Lower leg skin (tissue), 4 donors: ENCODE data around the gene KNOP1. TPM values are rescaled to one million over a fixed set of nuclear protein-coding genes. Genes with fewer than 3 reads are reported as not detected.
"Not testable (repeated sequence)": the region's sequence is repeated elsewhere in the genome, so short reads cannot be mapped to it uniquely, and the experiment has no call there.

Experiments used
- DNase-seq, 2 donors: peaks; one replicate each; pipeline ENCODE4 v3.0.0-alpha.2; 2019; ENCODE audit warnings: low spot score in 2 of 2
- H3K4me3 ChIP-seq: fragments of 200-600 bp; sonication (generic); 2 replicates; pipeline ENCODE4 v1.5.1; 2017; ENCODE audit warnings: mild to moderate bottlenecking, low read depth; ENCODE audit not compliant: poor library complexity, severe bottlenecking
- CTCF ChIP-seq, 3 donors: fragments of 450-650 bp; IDR thresholded peaks; one replicate each; pipeline ENCODE4 v1.5.1; 2016; ENCODE audit warnings: antibody characterized with exemption in 3 of 3, mild to moderate bottlenecking in 3 of 3, moderate library complexity in 2 of 3
- POLR2A ChIP-seq, 2 donors: fragments of 450-650 bp; IDR thresholded peaks; one replicate each; pipeline ENCODE4 v1.6.1; 2016 to 2017; ENCODE audit warnings: antibody characterized with exemption in 2 of 2, mild to moderate bottlenecking in 1 of 2, moderate library complexity in 1 of 2
- WGBS, 2 donors: methylation state at CpG; one replicate each; pipeline ENCODE4 v1.1.5; 2018; 5-methylcytosine and 5-hydroxymethylcytosine counted together
- intact Hi-C: fragments of 100-400 bp; cut with DNase I; formaldehyde crosslinking; loops from one replicate; pipeline ENCODE4 v1.15.0; 2023; ENCODE audit warnings: low total_unique reads
- total RNA-seq, 4 donors: library from RNA; depleted of rRNA; stranded (reverse); fragments of >200 nt; gene quantifications; one replicate each; pipeline ENCODE4 v1.1.0, GENCODE V29; 2016

Gene KNOP1
- total RNA-seq, 4 donors from 2014 or later = 12.1 to 22.7 (median 15.0) TPM

- intact Hi-C loops = no loop called here
- TF ChIP-seq POLR2A (IDR thresholded peaks at IDR 0.05) (no peak), CTCF (IDR thresholded peaks at IDR 0.05) (no peak)
- WGBS, 2 donors = 90 to 98% methylated on average over 6 of the region's 6 CpGs
- no peak overlapping the region for H3K4me3 ChIP-seq
- peak in 1 of 2 donors; percentile 10 for DNase-seq
These were observed 15.5 kb upstream of the KNOP1 start for GRCh38 chr16:19733551-19733950.

- intact Hi-C loops = no loop called here
- no peak for DNase-seq
- TF ChIP-seq POLR2A (IDR thresholded peaks at IDR 0.05) (no peak), CTCF (IDR thresholded peaks at IDR 0.05) (no peak)
- H3K4me3 ChIP-seq = no peak overlapping the region
- 83 to 90% methylated on average over 3 of the region's 3 CpGs for WGBS, 2 donors
These were observed 10.6 kb upstream of the KNOP1 start for GRCh38 chr16:19728636-19728965.

GRCh38 chr16:19722981-19723380 lies 5.0 kb upstream of the KNOP1 start:
- no peak for TF ChIP-seq POLR2A (IDR thresholded peaks at IDR 0.05)
- TF ChIP-seq CTCF (IDR thresholded peaks at IDR 0.05) = no peak

GRCh38 chr16:19722269-19722952 lies 4.4 kb upstream of the KNOP1 start:
- intact Hi-C loops = no loop called here
- WGBS, 2 donors = 86 to 87% methylated on average over 11 of the region's 11 CpGs
- TF ChIP-seq POLR2A (IDR thresholded peaks at IDR 0.05) (no peak), CTCF (IDR thresholded peaks at IDR 0.05) (no peak)
- no peak overlapping the region for H3K4me3 ChIP-seq
- DNase-seq = peak in 1 of 2 donors; percentile 2

More at GRCh38 chr16:19722981-19723380, 5.0 kb upstream of the KNOP1 start:
- H3K4me3 ChIP-seq = no peak overlapping the region
- intact Hi-C loops = no loop called here
- WGBS, 2 donors = 87 to 89% methylated on average over 7 of the region's 7 CpGs
- DNase-seq = peak in 1 of 2 donors; percentile 43

GRCh38 chr16:19718624-19718965 lies 568 bp upstream of the KNOP1 start:
- intact Hi-C loops = no loop called here
- no peak for DNase-seq
- TF ChIP-seq CTCF (IDR thresholded peaks at IDR 0.05) = no peak
- no peak for TF ChIP-seq POLR2A (IDR thresholded peaks at IDR 0.05)
- peak overlapping the region; percentile 90 for H3K4me3 ChIP-seq
- WGBS, 2 donors = 0 to 1% methylated on average over 21 of the region's 21 CpGs

- H3K4me3 ChIP-seq = peak overlapping the region; percentile 90
- intact Hi-C loops = no loop called here
- TF ChIP-seq CTCF (IDR thresholded peaks at IDR 0.05) (no peak), POLR2A (IDR thresholded peaks at IDR 0.05) (no peak)
- 0 to 1% methylated on average over 10 of the region's 10 CpGs for WGBS, 2 donors
- no peak for DNase-seq
These were observed 713 bp downstream of the KNOP1 start for GRCh38 chr16:19717314-19717713.

GRCh38 chr16:19716728-19717127 lies 1.3 kb downstream of the KNOP1 start:
- DNase-seq, intact Hi-C loops, H3K4me3 ChIP-seq: not testable (repeated sequence)
- WGBS, 2 donors = 33 to 41% methylated on average over 11 of the region's 11 CpGs
